Activated naive CD4-positive, alpha-beta T cell (primary cell): Measurements from ENCODE around the gene ISYNA1.
A peak's percentile ranks its signal among the peaks of the same experiment; 100 is the strongest.

ENCODE experiments used
- DNase-seq, 4 experiments: peaks; one replicate each; lab custom pipeline; 2025; lab: John Stamatoyannopoulos, UW

Gene ISYNA1

DNA sequence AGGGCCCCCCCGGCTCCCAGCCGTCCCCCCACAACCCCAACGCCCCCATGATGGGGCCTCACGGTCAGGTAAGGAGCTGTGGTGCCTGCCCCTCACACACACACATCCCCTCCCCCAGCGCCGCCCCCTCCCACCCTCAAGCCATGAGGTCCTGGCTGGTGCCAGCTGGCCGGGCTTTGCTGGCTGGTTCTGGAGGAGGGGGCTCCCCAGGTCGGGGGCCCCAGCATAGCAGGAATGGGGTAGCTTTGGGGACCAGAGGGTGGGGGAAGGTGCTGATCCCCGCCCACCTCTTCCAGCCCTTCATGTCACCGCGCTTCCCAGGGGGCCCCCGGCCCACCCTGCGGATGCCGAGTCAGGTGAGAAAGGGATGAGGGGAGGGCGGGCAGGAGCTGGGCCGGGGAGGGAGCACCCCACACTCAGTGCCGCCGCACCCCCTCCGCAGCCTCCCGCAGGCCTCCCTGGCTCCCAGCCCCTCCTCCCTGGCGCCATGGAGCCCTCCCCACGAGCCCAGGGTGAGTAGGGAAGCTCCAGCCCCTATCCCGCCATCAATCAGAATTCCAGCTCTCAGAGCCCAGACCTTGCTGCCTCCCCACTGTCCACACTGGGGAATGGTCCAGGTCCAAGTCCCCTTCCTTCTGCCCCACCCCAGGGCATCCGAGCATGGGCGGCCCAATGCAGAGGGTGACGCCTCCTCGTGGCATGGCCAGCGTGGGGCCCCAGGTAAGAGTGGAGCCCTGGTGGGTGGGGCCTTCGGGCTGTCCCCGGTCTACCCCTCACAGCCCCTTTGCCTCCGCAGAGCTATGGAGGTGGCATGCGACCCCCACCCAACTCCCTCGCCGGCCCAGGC, 6.4 kb downstream of the ISYNA1 start:
- no peak for DNase-seq

DNA sequence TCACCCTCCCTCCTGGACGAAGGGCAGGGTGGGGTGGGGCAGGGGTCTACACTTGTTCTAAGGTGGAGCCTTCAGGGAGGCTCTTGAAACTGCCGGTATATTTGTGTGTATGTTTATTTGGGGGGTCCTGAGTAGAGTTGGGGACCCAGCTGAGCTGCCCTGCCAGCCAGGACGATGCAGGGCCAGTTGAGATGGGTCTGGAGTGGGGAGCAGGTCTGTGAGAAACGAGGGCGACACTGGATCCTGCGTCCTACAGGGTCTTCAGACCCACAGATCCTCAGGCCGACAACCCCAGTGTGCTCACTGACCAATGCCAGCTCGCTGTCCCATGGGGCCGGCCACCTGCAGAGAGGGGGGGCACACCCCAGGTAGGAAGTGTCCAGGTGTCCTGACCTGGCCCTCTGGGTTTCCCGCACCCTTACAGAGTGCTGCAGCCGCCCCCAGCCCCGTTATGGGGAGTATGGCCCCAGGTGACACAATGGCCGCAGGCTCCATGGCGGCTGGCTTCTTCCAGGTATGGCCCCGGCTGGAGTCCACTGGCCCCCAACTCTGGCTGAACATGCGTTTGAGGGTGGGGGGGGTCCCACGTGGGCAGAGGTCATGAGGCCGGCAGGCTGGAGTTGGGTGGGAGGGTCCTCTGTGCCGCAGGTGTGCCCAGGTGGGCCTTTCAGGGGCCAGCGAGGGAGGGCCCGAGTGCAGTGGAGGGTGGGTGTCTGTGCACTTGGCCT, 7.4 kb downstream of the ISYNA1 start:
- DNase-seq: no peak

DNA sequence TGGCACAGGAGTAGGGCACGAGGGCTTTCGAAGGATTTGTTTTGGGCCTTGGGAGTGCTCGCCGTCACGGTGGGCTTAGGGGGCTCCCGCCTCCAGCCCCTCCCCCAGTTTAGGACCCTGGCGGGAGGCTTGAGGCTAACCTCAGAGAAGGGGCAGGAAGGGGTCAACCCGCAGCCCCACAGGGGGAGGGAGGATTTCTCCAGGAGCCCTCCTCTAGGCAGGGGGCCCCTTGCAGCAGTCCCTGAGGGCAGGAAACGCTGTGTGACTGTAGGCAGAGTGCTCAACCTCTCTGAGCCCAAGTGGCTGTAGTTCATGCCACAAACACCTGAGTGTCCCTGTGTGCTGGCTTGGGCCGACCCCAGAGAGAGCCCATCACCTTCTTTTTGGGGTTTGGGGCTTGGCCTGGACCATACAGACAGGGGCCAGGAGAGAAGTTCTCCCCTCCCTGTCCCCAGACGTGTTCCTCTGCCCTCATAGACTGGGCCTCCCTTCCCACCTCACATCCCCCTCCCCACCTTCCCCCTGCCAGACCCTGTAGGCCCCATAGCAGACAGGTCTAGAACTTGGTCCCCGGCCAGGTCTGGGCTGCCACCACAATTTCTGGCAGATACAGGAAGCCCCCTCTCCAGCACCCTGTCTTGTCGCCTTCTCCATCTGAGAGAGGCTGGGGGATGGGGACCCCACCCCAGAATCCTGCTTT, 8.1 kb downstream of the ISYNA1 start:
- no peak for DNase-seq

DNA sequence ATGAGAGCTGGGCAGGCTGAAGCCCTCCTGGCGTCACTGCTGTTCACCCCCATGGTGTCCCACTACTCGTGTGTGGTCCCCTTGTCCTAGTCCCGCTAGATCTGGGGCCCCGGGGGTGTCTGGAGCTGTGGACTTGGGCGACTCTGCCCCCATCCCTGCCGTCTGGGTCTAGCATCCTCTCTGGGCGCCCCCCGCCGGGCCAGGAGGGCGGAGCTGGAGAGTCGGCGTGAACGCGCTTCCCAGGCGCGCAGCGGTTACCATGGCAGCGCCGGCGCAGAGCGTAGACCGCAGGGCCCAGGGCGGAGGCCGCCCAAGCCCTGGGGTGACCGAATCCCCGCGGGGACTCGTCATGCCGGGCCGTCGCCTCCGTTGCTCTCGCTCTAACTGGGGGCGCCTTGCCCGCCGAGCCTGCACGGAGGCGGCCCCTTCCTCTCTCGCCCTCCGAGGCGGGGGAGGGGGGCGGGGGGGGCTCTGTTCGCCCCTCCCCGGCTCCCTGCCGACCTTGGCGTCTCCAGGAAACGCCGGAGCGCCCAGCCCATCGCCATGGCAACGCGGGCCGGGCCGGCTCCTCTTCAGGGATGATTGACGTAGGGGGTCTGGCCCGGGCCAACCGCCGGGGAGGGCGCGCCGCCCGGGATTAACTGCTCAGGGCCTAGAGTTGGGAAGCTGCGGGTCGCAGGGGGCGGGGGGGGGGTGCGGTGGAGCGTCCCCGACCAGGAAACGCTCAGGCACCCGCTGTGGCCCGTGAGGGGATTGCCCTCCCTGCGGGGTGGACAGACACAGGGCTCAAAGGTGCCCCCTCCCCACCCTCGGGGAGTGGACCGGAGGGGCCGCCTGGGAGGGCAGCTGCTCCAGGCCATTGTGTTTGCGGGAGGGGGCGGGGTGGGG, 8.9 kb downstream of the ISYNA1 start:
- DNase-seq: peak in 3 of 4 experiments; percentile 39 to 75 (median 69)

DNA sequence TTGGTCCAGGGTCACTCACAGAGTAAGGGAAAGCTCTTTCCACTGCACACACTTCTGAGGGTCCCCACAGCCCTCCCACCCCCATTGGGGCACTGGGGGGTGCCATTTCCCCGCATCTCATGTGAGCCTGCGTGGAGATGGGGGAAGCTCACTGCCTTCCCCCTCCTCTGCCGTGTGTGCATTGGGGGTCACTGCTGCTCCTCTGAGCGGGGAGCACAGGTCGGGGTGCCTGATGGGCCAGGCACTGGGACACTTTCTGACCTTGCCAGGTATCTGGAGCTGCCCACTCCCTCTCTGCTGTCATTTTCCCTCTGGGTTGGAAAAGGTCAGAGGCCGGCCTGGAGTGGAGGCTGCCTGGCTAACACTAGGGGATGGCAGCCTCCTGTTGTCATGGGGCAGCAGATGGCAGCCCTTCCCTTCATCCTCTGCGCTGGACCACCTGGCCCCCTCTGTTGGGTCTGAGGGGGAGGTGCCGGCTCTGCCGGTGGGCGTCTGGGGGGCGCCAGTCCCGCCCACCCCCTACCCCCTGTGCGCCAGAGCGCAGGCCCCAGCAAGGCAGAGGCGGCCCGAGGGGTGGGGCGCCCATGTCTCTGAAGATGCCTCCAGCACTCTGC, 9.7 kb downstream of the ISYNA1 start:
- DNase-seq: no peak

DNA sequence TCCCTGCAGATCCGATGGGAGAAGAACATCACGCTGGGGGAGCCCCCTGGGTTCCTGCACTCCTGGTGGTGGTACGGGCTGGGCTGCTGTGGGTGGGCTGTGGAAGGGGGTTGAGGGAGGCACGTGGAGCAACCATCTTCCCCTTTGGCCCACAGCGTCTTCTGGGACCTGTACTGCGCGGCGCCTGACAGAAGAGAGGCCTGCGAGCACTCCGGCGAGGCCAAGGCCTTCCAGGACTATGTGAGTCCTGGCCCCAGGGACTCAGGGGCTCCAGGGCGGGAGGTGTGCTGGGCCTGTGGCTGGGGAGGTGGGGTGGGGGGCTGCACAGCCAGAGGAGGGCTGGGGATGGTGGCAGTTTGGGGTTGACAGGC, 10.2 kb downstream of the ISYNA1 start:
- no peak for DNase-seq

DNA sequence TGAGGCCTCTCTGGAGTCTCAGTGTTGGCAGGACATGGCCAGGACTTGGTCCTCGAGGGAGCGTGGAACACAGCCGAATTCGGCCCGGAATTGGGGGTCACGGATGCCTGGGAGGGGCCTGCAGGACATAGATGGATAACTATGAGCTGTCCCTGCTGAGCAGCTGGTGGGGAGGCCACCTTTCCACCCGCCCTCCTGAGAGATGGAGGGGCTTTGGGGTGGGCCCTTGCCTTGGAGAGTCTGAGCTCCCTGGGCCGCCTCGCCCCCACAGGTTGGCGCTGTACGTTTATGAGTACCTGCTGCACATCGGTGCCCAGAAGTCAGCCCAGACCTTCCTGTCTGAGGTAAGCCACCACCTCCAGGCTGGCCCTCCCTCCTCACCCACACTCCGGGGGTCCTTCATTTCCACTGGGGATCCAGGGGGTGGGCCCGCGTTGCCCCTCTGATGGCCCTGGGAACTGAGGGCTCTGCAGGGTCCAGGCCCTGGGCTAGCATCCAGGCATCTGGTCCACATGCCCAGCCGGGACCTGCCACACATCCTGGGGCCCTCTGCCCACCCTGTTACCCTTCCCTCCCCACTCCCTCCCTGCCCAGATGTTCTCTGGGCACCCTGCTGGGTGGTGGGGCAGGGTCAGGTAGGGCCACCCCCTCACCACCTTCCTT, 10.7 kb downstream of the ISYNA1 start:
- DNase-seq: no peak

DNA sequence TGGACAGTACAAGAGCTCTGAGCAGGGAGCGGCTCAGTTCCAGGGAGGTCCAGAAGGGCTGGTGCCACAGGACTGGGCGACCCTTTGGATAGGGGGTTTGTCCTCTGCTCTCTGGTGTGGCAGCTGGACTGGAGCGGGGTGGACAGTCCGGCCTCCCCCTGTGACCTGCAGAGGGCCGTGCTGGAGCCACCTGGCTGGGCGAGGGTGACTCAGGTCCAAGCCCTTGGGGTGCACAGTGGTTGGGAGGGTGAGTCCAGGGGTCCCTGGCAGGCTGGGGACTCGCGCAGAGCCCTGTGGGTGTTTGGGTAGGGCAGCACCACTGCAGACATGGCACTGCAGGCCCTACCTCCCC, 11.5 kb downstream of the ISYNA1 start:
- no peak for DNase-seq

DNA sequence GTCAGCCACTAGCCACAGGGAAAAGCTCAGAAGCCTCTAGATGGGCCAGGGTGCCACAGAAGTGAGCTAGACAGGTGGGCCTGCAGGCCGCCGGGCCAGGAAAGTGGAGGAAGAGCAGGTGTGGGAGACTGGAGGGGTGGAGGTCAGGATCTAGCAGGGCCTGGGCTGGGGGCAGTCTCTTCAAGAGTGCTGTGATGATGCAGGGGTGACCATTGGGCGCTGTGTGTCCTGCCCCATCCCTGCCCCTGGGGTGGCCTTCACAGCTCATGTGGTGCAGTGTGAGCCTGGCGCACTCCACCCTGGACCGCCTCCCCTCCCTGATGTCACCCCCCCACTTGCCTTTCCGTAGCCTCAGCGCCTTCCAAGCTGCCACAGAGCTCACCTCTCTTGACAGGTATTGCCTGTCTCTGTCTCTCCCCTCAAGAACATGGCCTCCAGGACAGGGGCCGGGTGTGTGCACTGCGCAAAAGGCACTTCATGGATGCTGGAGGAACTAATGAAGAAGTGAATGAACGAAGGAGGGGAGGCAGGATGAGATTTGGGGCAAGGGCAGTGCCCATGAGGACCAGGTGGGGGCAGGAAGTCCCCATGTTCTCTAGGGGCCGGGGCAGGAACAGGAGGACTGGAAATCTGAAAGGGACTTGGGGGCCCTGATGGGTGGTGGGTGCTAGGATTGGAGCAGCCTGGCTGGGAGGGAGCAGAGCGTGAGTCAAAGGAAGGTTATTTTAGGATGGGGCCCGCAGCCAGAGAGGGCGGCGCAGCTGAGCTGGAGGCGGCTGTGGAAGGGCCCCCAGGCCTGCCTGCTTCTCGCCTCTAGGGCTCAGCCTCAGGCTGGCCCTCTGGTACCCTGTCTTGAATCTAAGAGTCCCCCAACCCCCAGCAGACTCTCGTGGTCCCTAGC, 12.2 kb downstream of the ISYNA1 start:
- no peak for DNase-seq

DNA sequence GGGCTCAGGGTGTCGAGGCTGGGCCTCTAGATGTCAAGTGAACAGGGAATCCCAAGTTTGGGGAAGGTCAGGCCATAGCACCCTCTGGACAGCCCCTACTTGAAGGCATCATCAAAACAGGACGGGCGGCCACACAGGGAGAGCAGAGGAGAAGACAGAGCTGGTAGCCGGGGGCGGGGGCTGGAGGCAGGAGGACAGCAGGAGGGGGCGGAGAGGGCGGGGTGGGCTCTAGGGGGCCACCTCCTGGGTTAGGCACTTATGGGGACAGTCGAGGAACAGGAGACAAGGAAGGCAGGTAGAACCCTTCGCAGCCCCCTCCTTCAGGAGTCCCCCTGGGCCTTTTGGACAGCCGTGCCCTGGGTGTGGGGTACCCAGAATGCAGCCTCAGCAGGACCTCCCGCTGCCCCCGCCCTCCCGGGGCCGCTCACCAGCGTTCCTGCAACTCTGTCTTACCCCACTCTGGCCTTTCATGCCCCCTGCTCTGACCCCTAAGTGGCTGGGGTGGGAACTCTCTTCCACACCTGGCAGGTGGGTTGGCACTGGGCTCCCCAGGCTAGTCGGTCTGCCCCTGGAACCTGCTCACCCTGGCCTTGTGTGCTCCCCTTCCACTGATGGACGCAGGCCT, 12.9 kb downstream of the ISYNA1 start:
- DNase-seq: no peak

DNA sequence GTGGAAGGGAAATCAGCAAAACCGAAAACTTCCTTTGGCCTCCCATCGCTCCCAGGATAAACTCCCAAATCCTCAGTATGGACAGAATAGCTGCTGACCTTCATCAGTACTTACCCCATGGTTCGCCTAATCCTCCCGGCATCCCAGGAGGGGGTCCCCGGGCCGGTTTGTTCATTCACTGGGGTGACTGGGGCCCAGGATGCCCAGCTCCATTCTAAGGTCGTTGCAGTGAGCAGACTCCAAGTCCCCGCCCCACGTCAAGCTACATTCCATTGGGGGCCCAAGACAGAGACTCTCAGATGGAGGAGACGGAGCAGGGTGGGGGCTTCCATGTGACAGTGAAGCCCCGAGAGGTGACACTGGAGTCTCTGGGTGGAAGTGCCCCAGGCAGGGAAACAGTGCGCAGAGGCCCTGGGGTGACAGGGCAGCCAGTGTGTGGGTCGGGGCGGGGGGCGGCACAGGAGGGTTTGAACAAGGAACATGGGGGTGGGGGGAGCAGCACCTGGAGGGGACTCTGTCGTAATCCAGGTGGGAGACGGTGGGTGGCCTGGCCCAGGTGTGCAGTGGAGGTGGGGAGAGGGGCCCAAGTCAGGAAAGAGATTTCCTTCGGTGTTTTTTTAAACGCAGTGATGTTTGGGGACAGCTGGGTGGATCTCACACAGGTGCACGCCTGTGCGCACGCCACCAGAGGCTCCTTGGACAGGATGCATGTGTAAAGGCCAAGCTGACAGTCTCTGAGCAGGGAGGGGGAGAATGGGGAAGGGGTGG, 13.6 kb downstream of the ISYNA1 start:
- DNase-seq: no peak

DNA sequence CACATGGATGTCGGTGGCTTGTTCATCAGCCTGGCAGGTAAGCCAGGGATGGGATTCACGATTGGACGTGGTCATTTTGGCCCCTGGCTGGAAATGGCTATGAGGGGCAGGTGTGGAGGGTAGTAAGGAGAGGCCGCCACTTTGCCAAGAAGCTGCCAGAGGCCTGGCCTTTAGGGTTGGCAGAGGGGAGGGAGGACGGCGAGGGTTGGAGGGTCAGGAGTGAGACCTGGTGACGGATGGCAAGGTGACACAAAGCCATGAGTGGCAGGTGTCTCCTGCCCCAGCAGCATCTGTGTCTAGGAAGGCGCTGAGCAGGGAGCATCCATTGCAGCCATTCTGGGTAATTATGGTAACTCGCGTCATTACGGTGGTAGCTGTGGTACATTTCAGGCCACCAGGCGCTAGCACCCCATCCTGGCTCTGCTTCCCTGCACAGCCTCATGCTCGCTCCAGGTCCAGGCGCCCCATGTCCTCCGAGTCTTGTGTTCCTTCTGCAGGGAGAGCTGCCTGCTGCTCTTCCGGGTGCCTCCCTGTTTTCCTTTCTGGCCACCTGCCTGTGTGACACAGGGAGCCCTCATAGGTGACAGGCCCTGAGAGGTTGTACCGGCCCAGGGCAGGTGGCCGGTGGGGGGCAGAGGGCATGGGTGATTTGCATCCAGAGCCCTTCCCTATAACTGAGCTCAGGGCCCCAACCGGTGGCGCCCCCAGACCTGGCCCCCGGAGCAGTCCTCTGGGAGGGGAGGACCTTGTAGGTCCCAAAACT, 14.5 kb downstream of the ISYNA1 start:
- DNase-seq: no peak

DNA sequence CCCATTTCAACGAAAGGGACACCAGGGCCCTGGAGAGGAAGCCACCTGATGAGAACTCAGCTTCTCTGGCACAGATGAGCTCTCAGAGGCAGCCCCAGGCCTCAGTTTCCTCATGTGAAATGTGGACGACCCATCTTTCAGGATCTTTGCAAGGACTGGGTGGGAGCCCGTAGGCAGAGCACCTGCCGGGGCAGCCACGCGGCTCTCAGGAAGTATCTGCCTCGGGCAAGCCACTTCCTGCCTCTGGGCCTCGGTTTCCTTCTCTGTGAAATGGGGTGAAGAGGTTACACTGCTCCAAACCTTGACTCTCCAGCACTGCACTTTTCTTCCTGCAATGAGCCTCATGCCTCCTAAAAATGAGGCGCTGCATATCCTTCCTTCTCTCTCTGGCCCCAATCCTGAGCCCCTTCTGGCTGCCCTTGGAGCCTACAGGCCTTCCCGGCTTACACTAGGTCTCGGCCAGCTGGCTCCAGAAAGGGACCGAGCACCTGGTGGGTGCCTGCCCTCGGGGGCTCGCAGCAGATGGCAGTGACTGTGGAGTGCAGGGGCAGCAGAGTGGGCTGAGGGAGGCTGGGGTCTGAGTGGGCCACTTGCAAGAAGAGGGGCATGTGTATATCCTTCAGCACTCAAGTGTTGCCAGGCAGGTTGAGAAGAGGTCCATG, 15.3 kb downstream of the ISYNA1 start:
- no peak for DNase-seq

DNA sequence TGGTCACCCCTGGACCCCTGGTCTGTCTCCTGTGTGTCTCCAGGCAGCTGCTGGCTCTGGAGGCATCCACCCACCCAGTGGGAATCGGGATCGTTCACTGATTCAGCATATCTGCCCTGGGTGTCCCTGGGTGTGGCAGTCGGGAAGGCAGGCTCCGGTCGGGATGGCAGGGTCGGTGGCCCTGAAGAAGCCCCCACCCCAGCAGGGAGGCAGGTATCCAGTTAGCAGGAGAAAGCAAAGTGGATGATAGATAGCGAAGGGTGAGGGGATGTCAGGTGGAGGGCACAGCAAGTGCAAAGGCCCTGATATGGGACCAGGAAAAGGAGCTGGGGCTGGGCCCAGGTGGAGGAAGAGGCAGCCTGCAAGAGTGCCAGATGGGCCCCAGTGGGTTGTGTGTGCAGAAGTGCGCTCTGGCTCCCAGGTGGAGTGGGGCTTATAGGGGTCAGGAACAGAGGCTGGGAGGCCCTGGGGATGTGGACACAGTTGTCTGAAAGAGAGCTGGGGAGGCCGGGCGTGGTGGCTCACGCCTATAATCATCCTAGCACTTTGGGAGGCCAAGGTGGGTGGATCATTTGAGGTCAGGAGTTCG, 16.5 kb downstream of the ISYNA1 start:
- DNase-seq: no peak

DNA sequence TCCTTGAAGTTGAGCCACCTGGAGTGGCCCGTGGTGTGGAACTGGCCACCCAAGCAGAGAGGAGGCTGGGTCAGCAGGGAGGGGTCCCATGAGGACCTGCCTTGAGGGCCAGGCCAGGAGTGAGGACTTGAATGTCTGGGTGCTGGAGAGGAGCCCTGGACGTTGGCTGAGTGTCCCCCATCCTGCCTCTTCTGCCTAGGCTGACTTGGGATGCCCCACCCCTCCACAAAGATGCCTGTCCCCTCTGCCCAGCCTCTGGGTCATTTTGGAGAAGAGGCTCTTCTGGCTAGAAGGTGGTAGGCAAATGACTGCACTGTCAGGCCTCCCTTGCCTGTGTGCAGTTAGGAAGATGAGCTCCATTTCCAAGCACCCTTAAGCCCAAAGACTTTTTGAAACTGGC, 17.0 kb downstream of the ISYNA1 start:
- no peak for DNase-seq

DNA sequence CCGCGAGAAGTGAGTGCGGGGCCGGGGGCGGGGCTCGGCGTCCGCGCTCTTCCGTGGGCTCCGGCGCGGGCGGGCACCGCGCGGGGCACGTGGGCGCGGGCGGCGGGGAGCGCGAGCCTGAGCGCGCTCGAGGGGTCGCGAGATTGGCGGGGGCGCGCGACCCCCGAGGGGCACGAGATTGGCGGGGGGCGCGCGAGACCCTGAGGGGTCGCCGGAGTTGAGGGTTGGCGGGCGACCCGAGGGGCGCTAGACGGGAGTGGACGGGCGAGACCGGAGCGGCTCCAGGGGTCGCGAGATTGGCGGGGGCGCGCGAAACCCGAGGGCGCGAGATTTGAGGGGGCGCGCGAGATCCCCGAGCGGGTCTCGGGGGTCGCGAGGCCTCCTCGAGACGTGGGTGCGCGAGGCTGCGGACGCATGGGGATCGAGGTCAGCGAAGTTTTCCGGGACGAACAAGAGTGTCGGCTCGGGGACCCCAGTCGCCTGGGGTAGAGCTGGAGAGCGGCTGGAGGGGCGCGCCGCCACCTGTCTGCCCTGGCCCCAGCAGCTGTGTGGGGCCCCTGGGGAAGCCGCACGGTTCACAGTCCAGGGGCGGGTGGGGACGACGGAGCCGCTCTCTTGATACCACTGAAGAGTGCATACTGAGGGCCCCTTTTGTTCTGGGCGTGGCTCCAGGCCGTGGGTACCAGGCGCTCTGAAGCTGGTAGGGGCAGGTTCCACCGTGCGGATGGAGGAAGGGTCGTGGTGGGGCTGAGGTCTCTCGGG, 18.1 kb downstream of the ISYNA1 start:
- DNase-seq: no peak
